CD8-positive, alpha-beta memory T cell (primary cell): ENCODE data around the gene PPARD. TPM values are rescaled to one million over a fixed set of nuclear protein-coding genes. Genes with fewer than 3 reads are reported as not detected.

Experiments used
- CTCF ChIA-PET: fragments of 350-600 bp; sonication (Branson Sonifier 250); formaldehyde crosslinking; loops from one replicate; lab custom pipeline; 2021; ENCODE audit warnings: antibody characterized with exemption; lab: Charles Lee
- POLR2A ChIA-PET: fragments of 350-600 bp; sonication (Branson Sonifier 250); formaldehyde crosslinking; loops from one replicate; lab custom pipeline; 2021; ENCODE audit warnings: antibody characterized with exemption; lab: Charles Lee
- DNase-seq, 5 donors: peaks; one replicate each; pipeline versions ENCODE4 v3.0.0 to v3.0.0-alpha.2; 2020 to 2022; ENCODE audit warnings: mixed read lengths in 1 of 5
- H3K27ac ChIP-seq: one replicate; pipeline ENCODE4 v1.7.0; 2013; ENCODE audit warnings: low read depth, mild to moderate bottlenecking, low read length, moderate library complexity
- H3K27me3 ChIP-seq: 2 replicates; pipeline ENCODE4 v1.7.0; 2013; ENCODE audit warnings: low read length, mild to moderate bottlenecking; ENCODE audit not compliant: insufficient read depth, poor library complexity, severe bottlenecking
- H3K36me3 ChIP-seq: 2 replicates; pipeline ENCODE4 v1.7.0; 2013; ENCODE audit warnings: mild to moderate bottlenecking, low read length, moderate library complexity; ENCODE audit not compliant: insufficient read depth
- H3K4me1 ChIP-seq: 2 replicates; pipeline ENCODE4 v1.7.0; 2013; ENCODE audit warnings: mild to moderate bottlenecking, low read length, moderate library complexity; ENCODE audit not compliant: insufficient read depth
- H3K4me3 ChIP-seq: 2 replicates; pipeline ENCODE4 v1.7.0; 2013; ENCODE audit warnings: mild to moderate bottlenecking, low read length
- H3K9me3 ChIP-seq: 2 replicates; pipeline ENCODE4 v1.7.0; 2013; ENCODE audit warnings: mild to moderate bottlenecking, low read length
- H3K27ac Mint-ChIP-seq, 8 donors: one replicate each; pipeline ENCODE4 v1.8.0; 2020 to 2021; ENCODE audit warnings: mixed read lengths in 8 of 8, mild to moderate bottlenecking in 6 of 8, inconsistent platforms in 3 of 8, moderate library complexity in 3 of 8
- H3K27me3 Mint-ChIP-seq, 2 donors: one replicate each; pipeline ENCODE4 v1.8.0; 2020 to 2021; ENCODE audit warnings: mixed read lengths in 2 of 2, mild to moderate bottlenecking in 1 of 2, moderate library complexity in 1 of 2
- H3K36me3 Mint-ChIP-seq, 3 donors: one replicate each; pipeline ENCODE4 v1.8.0; 2020 to 2021; ENCODE audit warnings: mixed read lengths in 3 of 3, inconsistent platforms in 1 of 3, mild to moderate bottlenecking in 1 of 3
- H3K4me1 Mint-ChIP-seq, 3 donors: one replicate each; pipeline ENCODE4 v1.8.0; 2020 to 2021; ENCODE audit warnings: mixed read lengths in 3 of 3, inconsistent platforms in 1 of 3, mild to moderate bottlenecking in 1 of 3
- H3K4me3 Mint-ChIP-seq, 7 donors: one replicate each; pipeline ENCODE4 v1.8.0; 2020 to 2021; ENCODE audit warnings: mixed read lengths in 7 of 7, mild to moderate bottlenecking in 6 of 7, moderate library complexity in 4 of 7, inconsistent platforms in 2 of 7
- H3K9me3 Mint-ChIP-seq, 5 donors: one replicate each; pipeline ENCODE4 v1.8.0; 2020 to 2022; ENCODE audit warnings: mixed read lengths in 5 of 5, mild to moderate bottlenecking in 3 of 5, moderate library complexity in 2 of 5, inconsistent platforms in 1 of 5
- polyA plus RNA-seq: library from polyadenylated mRNA; unstranded; fragments of 300-500 nt; fragmentation: Illumina TruSeq; gene quantifications from one replicate; pipeline ENCODE4 v1.2.3, GENCODE V29; 2021
- total RNA-seq, 2 experiments: library from RNA; stranded (reverse); gene quantifications; one replicate each; pipeline ENCODE4 v1.2.3, GENCODE V29; 2021

The PPARD gene
- total and polyA plus RNA-seq, 3 experiments from 2014 or later, result 7.7 to 16.2 (median 14.8) TPM

- H3K36me3 ChIP-seq, result peaks cover 25% of the 10 kb centered on the region
- peak overlapping the region in 3 of 8 donors; percentile 34 to 73 (median 56) for H3K27ac Mint-ChIP-seq
- H3K36me3 Mint-ChIP-seq, result peaks cover 0 to 46% (median 9%) of the 10 kb centered on the region in 3 donors
Measured at GRCh38 chr6:35474131-35474941, 132.0 kb downstream of the PPARD start.

GRCh38 chr6:35474942-35475570, 132.7 kb downstream of the PPARD start:
- no peak for DNase-seq
- Mint-ChIP-seq H3K27ac (peak overlapping the region in 1 of 8 donors; percentile 50), H3K4me3 (no peak overlapping the region), H3K4me1 (peaks cover 19 to 28% (median 25%) of the 10 kb centered on the region in 3 donors), H3K27me3 (no peaks in the 10 kb centered on the region), H3K9me3 (no peaks in the 10 kb centered on the region), H3K36me3 (peaks cover 0 to 39% (median 5%) of the 10 kb centered on the region in 3 donors)
- Histone ChIP-seq H3K4me1 (peaks cover 22% of the 10 kb centered on the region), H3K27me3 (no peaks in the 10 kb centered on the region), H3K27ac (no peak overlapping the region), H3K36me3 (peaks cover 25% of the 10 kb centered on the region), H3K9me3 (no peaks in the 10 kb centered on the region), H3K4me3 (no peak overlapping the region)
- POLR2A ChIA-PET, result no interaction called here
- CTCF ChIA-PET, result no interaction called here

More at GRCh38 chr6:35474131-35474941, 132.0 kb downstream of the PPARD start:
- no peaks in the 10 kb centered on the region for H3K27me3 ChIP-seq
- no peak for DNase-seq
- ChIA-PET CTCF (no interaction called here), POLR2A (no interaction called here)
- H3K9me3 ChIP-seq, result no peaks in the 10 kb centered on the region
- Mint-ChIP-seq H3K4me3 (no peak overlapping the region), H3K27me3 (peaks cover 0 to 2% of the 10 kb centered on the region in 2 donors), H3K4me1 (peaks cover 26 to 35% (median 32%) of the 10 kb centered on the region in 3 donors), H3K9me3 (no peaks in the 10 kb centered on the region)
- H3K27ac ChIP-seq, result no peak overlapping the region
- no peak overlapping the region for H3K4me3 ChIP-seq
- peaks cover 29% of the 10 kb centered on the region for H3K4me1 ChIP-seq

GRCh38 chr6:35475573-35475972, 133.2 kb downstream of the PPARD start:
- Histone ChIP-seq H3K9me3 (no peaks in the 10 kb centered on the region), H3K36me3 (peaks cover 25% of the 10 kb centered on the region), H3K27ac (no peak overlapping the region), H3K27me3 (no peaks in the 10 kb centered on the region), H3K4me3 (no peak overlapping the region), H3K4me1 (peaks cover 16% of the 10 kb centered on the region)
- POLR2A ChIA-PET, result no interaction called here
- peaks cover 14 to 23% (median 20%) of the 10 kb centered on the region in 3 donors for H3K4me1 Mint-ChIP-seq
- no peak for DNase-seq
- H3K27ac Mint-ChIP-seq, result no peak overlapping the region
- H3K36me3 Mint-ChIP-seq, result peaks cover 0 to 33% (median 5%) of the 10 kb centered on the region in 3 donors
- H3K4me3 Mint-ChIP-seq, result no peak overlapping the region
- CTCF ChIA-PET, result no interaction called here
- no peaks in the 10 kb centered on the region for H3K27me3 Mint-ChIP-seq
- no peaks in the 10 kb centered on the region for H3K9me3 Mint-ChIP-seq

- POLR2A ChIA-PET, result no interaction called here
Measured at GRCh38 chr6:35476004-35476403, 133.6 kb downstream of the PPARD start.

GRCh38 chr6:35477028-35477427, 134.7 kb downstream of the PPARD start:
- Histone ChIP-seq H3K4me1 (peaks cover 6% of the 10 kb centered on the region), H3K4me3 (no peak overlapping the region), H3K36me3 (peaks cover 12% of the 10 kb centered on the region), H3K9me3 (no peaks in the 10 kb centered on the region), H3K27me3 (no peaks in the 10 kb centered on the region), H3K27ac (no peak overlapping the region)
- Mint-ChIP-seq H3K9me3 (no peaks in the 10 kb centered on the region), H3K27ac (peak overlapping the region in 1 of 8 donors; percentile 50), H3K4me3 (no peak overlapping the region), H3K27me3 (no peaks in the 10 kb centered on the region), H3K36me3 (peaks cover 0 to 19% (median 2%) of the 10 kb centered on the region in 3 donors), H3K4me1 (peaks cover 4 to 8% (median 5%) of the 10 kb centered on the region in 3 donors)
- ChIA-PET POLR2A (no interaction called here), CTCF (interaction anchor here (0.7 to 1.4 kb wide), 2 partner anchors 10 to 149 kb away, joined by 3 read pairs; no protein-coding TSS in a partner anchor)
- no peak for DNase-seq

More at GRCh38 chr6:35476004-35476403, 133.6 kb downstream of the PPARD start:
- Histone ChIP-seq H3K4me1 (peaks cover 12% of the 10 kb centered on the region), H3K36me3 (peaks cover 21% of the 10 kb centered on the region), H3K4me3 (no peak overlapping the region), H3K9me3 (no peaks in the 10 kb centered on the region), H3K27ac (no peak overlapping the region), H3K27me3 (no peaks in the 10 kb centered on the region)
- no peak overlapping the region for H3K27ac Mint-ChIP-seq
- H3K27me3 Mint-ChIP-seq, result no peaks in the 10 kb centered on the region
- H3K4me3 Mint-ChIP-seq, result no peak overlapping the region
- CTCF ChIA-PET, result no interaction called here
- DNase-seq, result no peak
- peaks cover 10 to 18% (median 15%) of the 10 kb centered on the region in 3 donors for H3K4me1 Mint-ChIP-seq
- peaks cover 0 to 29% (median 2%) of the 10 kb centered on the region in 3 donors for H3K36me3 Mint-ChIP-seq
- H3K9me3 Mint-ChIP-seq, result no peaks in the 10 kb centered on the region

Other genes starting within 250 kb of the PPARD start
- gene TCP11, start 201.2 kb upstream of the PPARD start, total RNA-seq, result not detected
- gene TCP11, start 201.2 kb upstream of the PPARD start, polyA plus RNA-seq, result not detected
- gene SCUBE3, start 128.6 kb upstream of the PPARD start, total RNA-seq, result under 1 TPM; 0.07 TPM
- gene SCUBE3, start 128.6 kb upstream of the PPARD start, polyA plus RNA-seq, result 0.18 TPM
- 10 to 100 TPM; 31.3 to 35.2 TPM for gene ZNF76, start 82.8 kb upstream of the PPARD start, total RNA-seq
- gene ZNF76, start 82.8 kb upstream of the PPARD start, polyA plus RNA-seq, result 33.6 TPM
- 10 to 100 TPM; 71.2 to 73.0 TPM for gene DEF6, start 44.7 kb upstream of the PPARD start, total RNA-seq
- gene DEF6, start 44.7 kb upstream of the PPARD start, polyA plus RNA-seq, result 183 TPM
- 10 to 100 TPM; 23.6 to 27.5 TPM for gene FANCE, start 109.8 kb downstream of the PPARD start, total RNA-seq
- 6.5 TPM for gene FANCE, start 109.8 kb downstream of the PPARD start, polyA plus RNA-seq
- 1,000 to 10,000 TPM; 1,737 to 1,739 TPM for gene RPL10A, start 125.8 kb downstream of the PPARD start, total RNA-seq
- gene RPL10A, start 125.8 kb downstream of the PPARD start, polyA plus RNA-seq, result 970 TPM
- gene TEAD3, start 154.5 kb downstream of the PPARD start, total RNA-seq, result under 1 TPM; 0.53 to 0.90 TPM
- gene TEAD3, start 154.5 kb downstream of the PPARD start, polyA plus RNA-seq, result 0.25 TPM
- not detected for gene TULP1, start 170.3 kb downstream of the PPARD start, total RNA-seq
- not detected for gene TULP1, start 170.3 kb downstream of the PPARD start, polyA plus RNA-seq